Cortex of kidney (tissue), 1 donor: ENCODE data around the gene FOXC1.

Experiments
- DNase-seq: peaks from one replicate; lab custom pipeline; 2025; lab: John Stamatoyannopoulos, UW

Gene FOXC1

DNA sequence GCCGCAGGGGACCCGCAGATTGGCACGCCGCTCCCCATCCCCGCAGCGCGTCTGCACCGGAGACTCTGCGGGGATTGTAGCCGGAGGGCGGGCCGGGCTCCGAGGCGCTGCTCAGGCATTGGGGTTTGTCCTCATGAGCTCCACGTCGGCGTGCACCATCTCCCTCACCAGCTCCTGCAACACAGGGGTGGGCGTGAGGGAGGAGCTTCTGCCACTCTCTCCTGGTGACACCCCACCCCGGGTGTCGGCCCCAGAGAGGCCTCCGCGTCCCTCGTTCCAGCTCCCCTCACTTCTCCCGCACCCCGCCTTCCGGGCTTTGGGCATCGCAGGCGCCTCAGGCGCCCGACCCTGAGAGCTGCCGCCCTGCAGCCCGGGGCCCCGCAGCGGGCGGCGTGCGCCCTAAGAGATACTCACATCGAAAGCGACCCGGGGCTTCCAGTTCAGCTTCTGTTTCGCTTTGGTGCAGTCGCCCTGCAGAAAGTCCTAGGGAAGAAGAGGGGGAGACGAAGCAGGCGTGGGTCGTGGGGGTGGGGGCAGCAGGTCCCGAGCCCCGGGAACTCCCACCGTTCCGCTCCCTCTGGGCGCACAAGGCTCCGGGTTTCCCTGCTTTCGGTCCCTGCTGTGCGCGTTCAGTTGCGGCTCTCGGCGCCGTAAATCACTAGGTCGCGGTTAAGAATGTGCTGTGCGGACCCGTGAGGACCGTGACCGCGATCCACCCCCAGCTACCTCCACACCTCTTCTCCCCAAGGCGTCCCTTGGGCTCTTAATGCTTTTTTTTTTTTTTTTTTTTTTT, 14.5 kb downstream of the FOXC1 start:
- no peak for DNase-seq

DNA sequence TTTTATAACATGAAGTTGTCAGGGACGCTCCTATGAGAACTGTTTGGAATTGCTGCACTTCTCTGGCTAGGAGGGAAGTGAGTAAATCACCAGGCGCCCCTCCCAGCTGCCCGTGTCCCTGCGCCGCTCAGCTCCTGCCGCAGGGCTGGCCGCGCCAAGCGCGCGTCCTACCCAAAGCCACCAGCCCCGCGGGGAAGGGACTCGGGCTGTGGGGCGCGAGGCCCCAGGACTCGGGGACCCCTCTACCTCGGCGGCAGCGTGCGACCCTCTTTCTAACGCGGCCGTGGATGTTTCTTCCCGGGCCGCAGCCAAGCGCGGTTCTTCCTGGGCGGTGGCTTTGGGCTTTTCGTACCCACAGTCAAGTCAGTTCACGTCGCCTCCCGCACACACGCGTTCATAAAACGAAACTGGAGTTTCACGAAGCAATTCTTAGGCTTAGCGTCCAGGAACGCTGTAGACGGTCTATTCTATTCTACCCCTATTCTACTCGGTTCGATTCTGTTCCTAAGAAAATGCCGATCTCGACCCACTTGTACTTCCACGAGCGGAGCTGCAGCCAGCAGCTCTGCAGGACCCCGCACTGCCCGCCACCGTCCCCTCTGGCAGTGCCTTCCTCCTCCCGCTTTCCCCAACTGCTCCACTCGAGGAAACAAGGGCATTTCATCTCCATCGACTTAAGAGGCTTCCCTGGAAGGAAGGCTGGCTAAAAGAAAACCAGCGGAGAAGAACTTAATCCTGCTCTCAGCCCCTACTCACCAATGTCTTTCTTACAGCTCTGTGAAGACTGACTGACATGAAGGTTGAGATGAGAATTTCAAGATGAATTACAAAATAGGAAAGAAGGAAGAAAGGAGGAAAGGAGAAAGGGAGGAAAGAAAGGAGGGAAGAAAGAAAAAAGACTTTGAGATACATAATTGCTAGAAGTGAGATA, 15.4 kb downstream of the FOXC1 start:
- no peak for DNase-seq

- DNase-seq = no peak
Observed at GRCh38 chr6:1625794-1626435, 16.2 kb downstream of the FOXC1 start.

DNA sequence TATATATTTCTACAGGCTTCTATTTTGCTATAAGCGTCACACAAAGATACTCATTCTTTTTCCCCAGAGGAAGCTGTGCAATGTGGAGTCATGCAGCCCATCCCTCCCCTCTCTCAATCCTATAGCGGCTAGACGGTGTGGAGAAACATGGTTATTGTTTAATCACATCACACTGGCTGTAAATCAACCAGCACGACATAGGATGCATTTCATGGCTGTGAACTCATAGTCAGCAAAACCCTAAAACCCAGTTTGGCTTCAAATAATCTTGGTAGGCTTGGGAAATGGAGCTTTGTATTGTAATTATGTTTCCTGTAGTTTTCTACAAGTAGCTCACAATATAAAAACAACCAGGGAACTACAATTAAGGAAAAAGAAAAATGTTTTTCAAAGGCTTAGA, 16.8 kb downstream of the FOXC1 start:
- DNase-seq = no peak

DNA sequence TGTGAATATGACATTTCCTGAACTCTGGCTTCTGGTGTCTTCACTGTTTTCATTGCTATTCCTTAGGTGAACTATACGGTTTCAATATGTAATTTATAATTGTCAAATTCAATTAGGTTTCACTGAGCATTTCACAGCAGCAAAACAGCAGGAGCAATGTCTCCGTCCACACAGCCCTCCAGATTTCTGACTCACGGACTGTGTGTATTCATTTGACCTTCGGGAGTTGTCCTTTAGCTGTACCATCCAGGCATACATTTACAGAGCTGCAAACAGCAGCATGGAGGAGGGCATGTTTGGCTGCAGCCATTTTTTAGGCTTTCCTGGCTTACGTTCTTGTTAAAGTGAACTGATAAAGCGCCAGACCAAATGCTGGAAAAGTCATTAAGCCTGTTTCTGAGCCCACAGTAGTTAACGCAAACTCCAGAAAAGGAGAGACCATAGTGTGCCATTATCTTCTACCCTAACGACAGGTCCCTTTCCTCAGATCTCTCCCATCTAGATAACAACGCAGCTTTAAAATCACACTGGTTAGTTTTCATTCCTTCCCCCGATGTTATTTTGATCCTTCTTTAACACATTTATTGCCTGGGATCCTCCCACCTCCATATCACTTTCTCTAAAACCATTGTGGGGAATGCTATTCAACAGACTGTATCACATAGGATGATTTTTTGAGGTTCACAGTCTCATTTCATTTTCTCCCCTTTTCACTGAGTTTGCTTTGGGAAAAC, 18.3 kb downstream of the FOXC1 start:
- DNase-seq = no peak

GRCh38 chr6:1629316-1629715, 19.6 kb downstream of the FOXC1 start:
- no peak for DNase-seq

DNA sequence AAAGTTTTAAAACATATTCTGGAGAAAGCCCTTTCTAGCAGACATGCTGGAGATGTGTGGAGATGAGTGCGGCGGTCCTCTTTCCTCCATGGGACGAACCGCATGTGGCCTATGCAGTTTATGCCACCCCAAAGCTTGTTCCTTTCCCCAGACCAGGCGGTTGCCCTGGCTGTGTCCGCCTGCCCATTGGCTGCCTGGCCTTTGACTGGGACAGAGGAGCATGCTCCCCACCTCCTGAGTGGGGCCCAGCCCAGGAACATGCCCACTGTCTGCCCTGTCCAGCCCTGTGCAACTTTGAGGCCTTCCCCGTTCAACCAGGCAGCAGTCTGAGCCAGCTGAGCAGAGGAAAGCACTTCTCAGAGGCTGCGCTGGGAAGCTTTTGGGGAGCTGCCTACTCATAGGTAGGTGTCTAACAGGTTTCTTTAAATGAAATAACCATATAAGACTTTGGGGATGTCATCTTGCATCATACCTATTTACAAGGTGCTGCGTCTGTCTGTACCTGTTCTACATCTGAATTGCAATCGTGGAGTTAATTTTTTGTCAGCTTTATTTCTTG, 20.6 kb downstream of the FOXC1 start:
- DNase-seq = no peak

- DNase-seq = no peak
Observed at GRCh38 chr6:1630771-1631217, 21.1 kb downstream of the FOXC1 start.

GRCh38 chr6:1631251-1631650, 21.5 kb downstream of the FOXC1 start:
- no peak for DNase-seq

DNA sequence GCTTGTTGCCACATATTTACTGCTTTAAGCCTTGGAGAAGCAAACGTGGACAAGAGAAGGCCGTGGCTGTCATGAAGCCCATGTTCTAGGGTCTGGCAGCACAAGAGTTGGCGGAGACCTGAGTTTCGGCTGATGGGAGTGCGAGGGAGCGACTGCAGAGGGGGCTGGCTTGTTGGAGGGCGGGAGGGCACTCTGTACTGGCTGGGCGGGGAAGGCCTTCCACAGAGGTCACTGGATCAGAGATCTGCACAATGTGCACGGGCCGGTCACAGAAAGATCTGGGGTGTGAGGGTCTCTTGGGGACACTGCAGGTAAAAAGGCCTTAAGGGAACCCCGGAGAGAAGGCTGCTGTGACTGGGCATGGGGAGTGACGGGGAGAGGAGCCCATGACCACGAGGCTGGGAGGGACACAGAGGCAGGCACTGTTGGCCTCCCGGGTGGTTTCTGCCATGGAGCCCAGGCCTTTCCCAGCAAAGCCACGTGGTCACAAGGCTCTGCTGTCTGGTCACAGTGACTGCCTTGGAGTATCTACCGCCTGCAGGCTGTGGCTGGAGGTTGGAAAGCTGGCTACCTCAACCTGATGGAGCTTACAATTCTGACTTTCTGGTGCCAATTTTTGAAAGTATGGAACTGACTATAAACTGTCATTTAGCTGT, 23.8 kb downstream of the FOXC1 start:
- DNase-seq = no peak

GRCh38 chr6:1634081-1634480, 24.4 kb downstream of the FOXC1 start:
- DNase-seq = no peak

DNA sequence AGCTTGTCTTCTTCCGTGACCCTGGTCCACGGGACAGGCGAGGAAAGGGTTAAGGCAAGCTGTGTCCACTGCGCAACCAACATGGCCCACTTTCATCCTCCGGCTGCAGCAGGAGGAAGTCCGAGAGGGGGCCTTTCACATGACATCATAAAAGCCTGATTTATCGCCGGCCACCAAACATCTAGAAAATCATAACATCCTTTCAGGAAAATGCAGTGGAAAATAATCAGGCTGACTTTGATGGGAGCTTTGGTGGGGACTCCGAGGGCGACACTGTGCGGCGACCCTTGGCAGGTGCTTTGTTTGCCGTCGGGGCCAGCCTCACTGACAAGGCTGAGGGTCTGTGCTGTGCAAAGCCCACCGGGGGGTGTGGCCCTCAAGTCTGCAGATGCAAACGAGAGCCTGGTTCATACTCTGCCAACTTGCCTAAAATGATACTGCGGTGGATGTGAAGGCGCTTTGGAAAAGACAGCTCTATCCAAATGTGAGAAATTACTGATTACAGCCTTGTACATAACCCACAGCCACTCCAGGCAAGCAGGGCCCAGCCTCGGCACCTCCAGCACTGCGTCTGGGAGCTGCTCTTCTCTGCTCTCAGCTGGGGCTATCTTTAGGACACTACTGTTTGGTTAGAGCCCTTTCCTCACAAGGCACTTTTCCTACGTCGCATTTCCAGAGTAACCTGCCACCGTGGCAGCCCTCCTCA, 25.7 kb downstream of the FOXC1 start:
- DNase-seq = no peak

- DNase-seq = no peak
Observed at GRCh38 chr6:1636272-1636825, 26.6 kb downstream of the FOXC1 start.

- no peak for DNase-seq
Observed at GRCh38 chr6:1636971-1637871, 27.5 kb downstream of the FOXC1 start.

GRCh38 chr6:1639430-1639829, 29.7 kb downstream of the FOXC1 start:
- DNase-seq = no peak

GRCh38 chr6:1640476-1640875, 30.8 kb downstream of the FOXC1 start:
- DNase-seq = no peak

DNA sequence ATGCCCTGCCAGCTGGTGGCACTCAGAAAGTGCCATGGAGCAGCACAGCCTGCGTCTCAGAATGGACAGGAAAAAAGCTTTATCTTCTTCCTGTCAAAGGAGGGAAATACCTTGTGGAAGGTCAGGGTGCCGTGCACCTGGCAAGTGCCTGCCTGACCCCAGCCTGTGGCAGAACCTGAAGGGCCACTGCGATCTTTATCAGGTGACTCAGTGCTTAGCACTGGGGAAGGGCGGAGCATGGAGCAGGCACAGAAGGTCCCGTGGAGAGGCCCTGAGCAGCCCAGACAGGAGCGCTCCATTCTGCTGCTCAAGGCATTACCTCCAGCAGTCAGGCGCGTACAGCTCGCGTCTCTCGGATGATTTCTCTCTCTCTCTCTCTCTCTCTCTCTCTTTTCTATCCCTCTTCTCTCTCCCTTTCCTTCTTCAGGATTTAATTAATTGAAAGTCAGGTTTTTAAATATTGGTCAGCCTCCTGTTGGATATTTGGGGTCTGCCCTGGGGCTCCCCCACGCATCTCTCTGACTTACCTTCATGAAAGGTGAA, 31.7 kb downstream of the FOXC1 start:
- DNase-seq = no peak

DNA sequence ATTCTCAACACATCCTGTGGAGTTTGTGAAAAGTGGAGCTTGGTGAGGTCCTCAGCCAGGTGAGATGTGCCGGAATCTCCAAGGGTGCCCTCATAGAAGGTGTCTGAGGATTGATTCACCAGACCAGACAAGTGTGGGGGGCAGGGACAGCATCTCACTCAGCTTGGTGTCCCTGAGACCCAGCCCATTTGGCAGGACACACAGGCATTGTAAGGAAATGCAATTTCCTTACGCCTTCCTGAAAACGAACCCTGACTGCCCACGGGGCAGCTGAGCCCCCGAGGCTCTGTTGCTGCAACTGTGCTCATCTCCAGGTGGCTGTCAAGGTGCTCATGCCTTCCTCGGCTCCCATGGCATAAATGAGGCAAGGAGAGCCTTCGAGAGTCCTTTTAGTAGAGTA, 33.4 kb downstream of the FOXC1 start:
- DNase-seq = no peak
